GM13976 (cell line): Measurements from ENCODE around the gene ZBP1.

Experiments
- DNase-seq: peaks from one replicate; pipeline ENCODE4 v3.0.0; 2012; ENCODE audit warnings: low spot score
- in situ Hi-C: fragments of 300-500 bp; cut with MboI; formaldehyde crosslinking; loops from one replicate; pipeline ENCODE4 v1.12.0; 2022; ENCODE audit warnings: low sequenced_read_pairs, mixed read lengths, inconsistent platforms; ENCODE audit not compliant: unreplicated experiment
- TF ChIP-seq, protein P1 (sequence below): IDR thresholded peaks from 2 replicates; pipeline ENCODE4 v1.5.1; 2012; ENCODE audit warnings: borderline replicate concordance, mild to moderate bottlenecking; ENCODE audit not compliant: insufficient read depth; ENCODE audit errors: extremely low read depth, missing control alignments, control extremely low read depth

The ZBP1 gene

DNA sequence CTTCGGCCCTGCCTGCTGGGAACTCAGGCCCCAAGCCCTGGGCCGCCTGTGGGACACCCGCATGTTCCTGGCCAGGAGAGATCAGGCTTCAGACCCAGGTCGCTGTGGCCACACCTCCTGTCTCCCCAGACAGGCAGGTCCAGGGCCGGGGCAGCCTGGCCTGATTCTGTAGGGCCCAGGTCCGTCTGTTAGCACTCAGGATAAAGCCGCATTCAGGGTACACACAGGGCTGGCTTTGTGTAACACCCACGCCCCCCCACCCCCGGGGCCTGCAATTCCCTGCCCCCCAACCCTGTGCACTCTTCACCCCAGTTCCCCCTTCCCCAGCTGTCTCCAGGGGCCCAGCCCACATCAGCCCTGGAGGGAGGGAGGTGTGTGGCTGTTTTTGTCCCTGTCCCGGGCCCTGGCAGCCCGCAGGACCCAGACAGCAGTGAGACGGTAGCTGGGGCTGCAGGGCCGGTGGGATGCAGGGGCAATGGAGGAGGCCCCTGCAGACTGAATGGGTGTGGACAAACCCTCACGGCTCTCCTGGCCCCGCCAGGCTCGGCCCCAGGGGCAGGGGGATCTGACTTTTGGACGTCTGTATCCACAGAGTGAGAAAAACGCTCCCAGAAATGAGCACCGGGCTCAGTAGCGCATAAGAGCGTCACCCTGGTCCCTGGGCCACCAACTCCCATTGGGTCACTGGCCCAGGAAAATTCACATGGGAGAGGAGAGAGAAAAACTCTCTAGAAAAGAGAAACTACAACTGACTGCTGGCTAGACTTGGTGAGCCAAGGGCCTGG lies 42.4 kb upstream of the ZBP1 start:
- DNase-seq, result no peak
- TF ChIP-seq, protein P1, sequence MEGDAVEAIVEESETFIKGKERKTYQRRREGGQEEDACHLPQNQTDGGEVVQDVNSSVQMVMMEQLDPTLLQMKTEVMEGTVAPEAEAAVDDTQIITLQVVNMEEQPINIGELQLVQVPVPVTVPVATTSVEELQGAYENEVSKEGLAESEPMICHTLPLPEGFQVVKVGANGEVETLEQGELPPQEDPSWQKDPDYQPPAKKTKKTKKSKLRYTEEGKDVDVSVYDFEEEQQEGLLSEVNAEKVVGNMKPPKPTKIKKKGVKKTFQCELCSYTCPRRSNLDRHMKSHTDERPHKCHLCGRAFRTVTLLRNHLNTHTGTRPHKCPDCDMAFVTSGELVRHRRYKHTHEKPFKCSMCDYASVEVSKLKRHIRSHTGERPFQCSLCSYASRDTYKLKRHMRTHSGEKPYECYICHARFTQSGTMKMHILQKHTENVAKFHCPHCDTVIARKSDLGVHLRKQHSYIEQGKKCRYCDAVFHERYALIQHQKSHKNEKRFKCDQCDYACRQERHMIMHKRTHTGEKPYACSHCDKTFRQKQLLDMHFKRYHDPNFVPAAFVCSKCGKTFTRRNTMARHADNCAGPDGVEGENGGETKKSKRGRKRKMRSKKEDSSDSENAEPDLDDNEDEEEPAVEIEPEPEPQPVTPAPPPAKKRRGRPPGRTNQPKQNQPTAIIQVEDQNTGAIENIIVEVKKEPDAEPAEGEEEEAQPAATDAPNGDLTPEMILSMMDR, result no peak

DNA sequence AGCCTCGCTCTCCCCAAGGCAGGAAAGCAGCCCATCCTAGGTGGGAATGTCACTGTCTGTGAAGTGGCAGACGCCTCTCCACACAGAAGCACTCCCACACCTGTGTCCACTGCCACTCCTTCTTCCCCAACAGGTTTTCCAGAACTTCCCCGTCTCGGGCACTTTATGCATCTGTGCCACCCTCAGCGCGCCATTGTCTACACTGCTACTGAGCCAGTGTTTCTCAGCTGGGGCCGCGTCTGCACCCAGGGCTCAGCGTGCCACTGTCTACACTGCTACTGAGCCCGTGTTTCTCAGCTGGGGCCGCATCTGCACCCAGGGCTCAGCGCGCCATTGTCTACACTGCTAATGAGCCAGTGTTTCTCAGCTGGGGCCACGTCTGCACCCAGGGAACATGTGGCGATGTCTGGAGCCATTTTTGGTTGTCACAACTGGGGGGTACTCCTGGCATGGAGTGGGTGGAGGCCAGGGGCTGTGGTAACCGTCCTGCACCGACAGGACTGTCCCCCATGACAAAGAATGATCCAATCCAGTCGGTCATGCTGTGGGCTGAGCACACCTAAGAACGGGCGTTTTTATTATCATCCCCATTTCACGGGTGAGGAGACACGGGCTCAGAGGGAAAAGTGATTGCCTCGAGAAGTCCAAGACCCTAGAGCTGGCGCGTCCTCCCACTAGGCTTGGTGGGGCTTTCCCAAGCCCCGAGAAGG lies 41.7 kb upstream of the ZBP1 start:
- DNase-seq, result peak; percentile 17
- TF ChIP-seq, protein P1, result no peak
- in situ Hi-C loops, result loop anchor here (25.0 kb wide), 1 partner anchor 425 kb away; no protein-coding TSS in a partner anchor

More for the DNA sequence above, 42.4 kb upstream of the ZBP1 start:
- in situ Hi-C loops, result loop anchor here (25.0 kb wide), 1 partner anchor 425 kb away; no protein-coding TSS in a partner anchor

DNA sequence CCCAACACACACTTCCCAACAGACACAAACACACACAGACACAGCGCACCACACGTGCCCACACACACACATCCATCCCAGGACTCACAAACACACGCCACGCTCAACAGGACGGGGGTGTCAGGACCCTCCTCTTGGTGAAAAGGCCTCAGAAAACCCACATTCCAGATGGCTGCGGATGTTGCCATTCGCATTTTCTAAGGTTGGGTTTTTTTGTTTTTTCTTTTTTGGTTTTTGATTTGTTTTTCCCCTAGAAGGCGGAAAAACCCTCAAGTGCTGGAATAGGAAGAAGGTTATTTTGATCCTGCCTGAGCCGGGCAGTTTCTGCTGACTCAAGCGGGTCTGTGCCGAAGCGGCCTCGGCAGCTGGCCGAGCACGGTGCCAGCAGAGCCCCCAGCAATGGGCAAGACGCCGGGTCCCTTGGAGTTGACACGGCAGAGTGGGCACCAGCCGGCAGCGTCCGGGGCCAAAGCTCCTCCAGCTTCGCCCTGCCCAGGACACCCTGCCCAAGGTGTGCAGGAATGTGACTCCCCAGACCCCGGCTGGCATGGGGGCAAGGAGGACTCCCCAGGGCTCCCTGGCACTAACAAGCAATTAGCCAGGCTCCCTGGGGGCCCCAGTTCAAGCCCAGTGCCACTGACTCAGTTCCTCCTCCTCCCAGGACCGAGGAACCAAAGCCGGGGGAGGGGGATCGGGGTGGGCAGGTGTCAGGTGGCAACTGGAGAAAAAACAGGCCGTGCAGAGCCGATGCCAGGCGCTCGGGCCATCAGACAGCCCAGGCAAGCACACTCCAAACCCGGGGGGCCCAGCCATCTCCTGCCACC lies 40.9 kb upstream of the ZBP1 start:
- in situ Hi-C loops, result loop anchor here (25.0 kb wide), 1 partner anchor 426 kb away; no protein-coding TSS in a partner anchor
- TF ChIP-seq, protein P1, result no peak
- peak; percentile 26 for DNase-seq

DNA sequence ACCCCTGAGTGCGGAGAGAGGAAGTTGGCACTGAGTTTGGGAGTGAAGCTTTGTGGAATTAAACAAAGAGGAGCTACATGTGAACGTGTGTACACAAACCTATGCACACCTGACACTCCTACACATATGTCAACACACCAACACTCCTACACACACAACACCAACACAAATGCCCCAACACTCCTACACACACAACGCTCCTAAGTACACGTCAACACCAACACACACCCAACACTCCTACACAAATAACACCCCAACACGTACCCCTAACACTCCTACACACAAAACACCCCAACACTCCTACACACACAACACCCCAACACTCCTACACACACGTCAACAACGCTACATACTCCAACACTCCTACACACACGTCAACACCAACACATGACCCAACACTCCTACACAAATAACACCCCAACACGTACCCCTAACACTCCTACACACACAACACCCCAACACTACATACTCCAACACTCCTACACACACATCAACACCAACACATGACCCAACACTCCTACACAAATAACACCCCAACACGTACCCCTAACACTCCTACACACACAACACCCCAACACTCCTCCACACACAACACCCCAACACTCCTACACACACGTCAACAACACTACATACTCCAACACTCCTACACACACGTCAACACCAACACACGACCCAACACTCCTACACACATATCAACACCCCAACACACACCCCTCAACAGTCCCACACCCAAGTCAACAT lies 40.1 kb upstream of the ZBP1 start:
- TF ChIP-seq, protein P1, result no peak
- in situ Hi-C loops, result loop anchor here (25.0 kb wide), 1 partner anchor 427 kb away; no protein-coding TSS in a partner anchor
- DNase-seq, result no peak

DNA sequence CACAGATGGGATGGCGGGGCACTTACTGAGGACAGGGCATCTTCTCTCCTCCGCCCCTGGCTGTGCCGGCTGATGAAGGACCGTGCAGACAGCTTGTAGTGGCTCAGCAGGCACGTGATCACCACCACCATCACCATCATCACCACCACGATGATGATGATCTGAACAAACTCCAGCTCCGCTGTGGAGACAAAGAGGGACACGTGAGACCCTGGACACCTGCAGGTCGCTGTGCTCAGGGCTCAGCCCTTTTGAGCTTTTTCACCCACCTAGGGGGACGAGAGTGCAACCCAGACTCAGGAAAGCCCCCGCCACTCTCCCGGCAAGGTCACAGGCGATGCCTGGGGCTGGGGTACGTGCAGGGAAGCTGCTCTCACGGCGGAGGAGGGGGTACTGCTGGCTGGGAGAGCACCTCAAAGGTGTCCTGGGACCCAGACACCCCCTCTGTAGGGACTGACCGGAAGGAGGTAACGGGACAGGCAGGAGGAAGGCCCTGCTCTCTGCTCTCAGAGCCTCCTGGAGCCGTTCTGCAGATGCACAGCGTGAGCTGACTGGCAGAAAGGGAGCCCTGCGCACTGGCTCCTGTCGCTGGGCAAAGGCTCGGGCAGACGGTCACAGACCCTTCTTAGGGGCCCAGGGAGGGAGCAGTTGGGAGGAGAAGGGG lies 39.4 kb upstream of the ZBP1 start:
- in situ Hi-C loops, result loop anchor here (25.0 kb wide), 1 partner anchor 428 kb away; no protein-coding TSS in a partner anchor
- TF ChIP-seq, protein P1, result no peak
- peak; percentile 29 for DNase-seq
